Common myeloid progenitor, CD34-positive (primary cell): ENCODE results near the gene HELT.

ENCODE experiments used
- CTCF ChIA-PET: fragments of 350-600 bp; sonication (Branson Sonifier 250); formaldehyde crosslinking; loops from one replicate; lab custom pipeline; 2021; ENCODE audit warnings: antibody characterized with exemption; lab: Charles Lee
- POLR2A ChIA-PET: fragments of 350-600 bp; sonication (Branson Sonifier 250); formaldehyde crosslinking; loops from one replicate; lab custom pipeline; 2021; ENCODE audit warnings: antibody characterized with exemption; lab: Charles Lee
- DNase-seq, 3 donors: peaks; one replicate each; pipeline versions ENCODE4 v3.0.0 to v3.0.0-alpha.2; 2013
- H3K27ac ChIP-seq, 2 experiments: 1 replicate in 1 of 2; 2 replicates in 1 of 2; pipeline ENCODE4 v1.7.0; 2013; ENCODE audit warnings: inconsistent platforms in 2 of 2, low read length in 2 of 2, mild to moderate bottlenecking in 2 of 2, low read depth in 1 of 2, moderate library complexity in 1 of 2; ENCODE audit not compliant: severe bottlenecking in 2 of 2, insufficient read depth in 1 of 2, poor library complexity in 1 of 2
- H3K27me3 ChIP-seq, 5 experiments: replicated peaks in 2 of 5; 1 replicate in 3 of 5; 2 replicates in 2 of 5; pipeline versions ENCODE4 v1.6.1 to v1.7.0; 2013; ENCODE audit warnings: low read length in 4 of 5, mild to moderate bottlenecking in 2 of 5, moderate library complexity in 2 of 5, inconsistent platforms in 1 of 5; ENCODE audit not compliant: insufficient read depth in 5 of 5, control insufficient read depth in 4 of 5
- H3K36me3 ChIP-seq, 4 experiments: 1 replicate in 2 of 4; 2 replicates in 2 of 4; pipeline versions ENCODE4 v1.6.1 to v1.7.0; 2013; ENCODE audit warnings: low read length in 3 of 4, control low read depth in 1 of 4, mild to moderate bottlenecking in 1 of 4; ENCODE audit not compliant: control insufficient read depth in 4 of 4, insufficient read depth in 4 of 4
- H3K4me1 ChIP-seq, 4 experiments: 1 replicate in 3 of 4; 2 replicates in 1 of 4; pipeline versions ENCODE4 v1.6.1 to v1.7.1; 2013; ENCODE audit warnings: low read length in 3 of 4, mild to moderate bottlenecking in 3 of 4, control low read depth in 1 of 4, inconsistent platforms in 1 of 4, moderate library complexity in 1 of 4; ENCODE audit not compliant: control insufficient read depth in 4 of 4, insufficient read depth in 4 of 4; ENCODE audit errors: control extremely low read depth in 1 of 4
- H3K4me3 ChIP-seq, 7 experiments: 1 replicate in 4 of 7; 2 replicates in 3 of 7; pipeline versions ENCODE4 v1.5.1 to v1.7.0; 2013; ENCODE audit warnings: mild to moderate bottlenecking in 7 of 7, low read length in 6 of 7, moderate library complexity in 6 of 7, inconsistent platforms in 2 of 7, low read depth in 2 of 7, control low read depth in 1 of 7; ENCODE audit not compliant: insufficient read depth in 4 of 7, control insufficient read depth in 1 of 7; ENCODE audit errors: extremely low read depth in 1 of 7
- H3K9me3 ChIP-seq, 5 experiments: 1 replicate in 4 of 5; 2 replicates in 1 of 5; pipeline versions ENCODE4 v1.6.1 to v1.7.1; 2013; ENCODE audit warnings: low read length in 4 of 5, mild to moderate bottlenecking in 2 of 5, inconsistent platforms in 1 of 5, low read depth in 1 of 5, moderate library complexity in 1 of 5; ENCODE audit not compliant: control insufficient read depth in 4 of 5, insufficient read depth in 2 of 5; ENCODE audit errors: control extremely low read depth in 1 of 5
- WGBS: methylation state at CpG from one replicate; pipeline ENCODE4 v1.1.5; 2013; ENCODE audit not compliant: insufficient coverage; 5-methylcytosine and 5-hydroxymethylcytosine counted together

The HELT gene

GRCh38 chr4:184978211-184978610, 40.1 kb upstream of the HELT start:
- Histone ChIP-seq H3K4me3 (no peak overlapping the region), H3K36me3 (no peaks in the 10 kb centered on the region), H3K27me3 (peaks cover 0 to under 1% (median 0%) of the 10 kb centered on the region in 5 experiments), H3K27ac (no peak overlapping the region), H3K9me3 (no peaks in the 10 kb centered on the region), H3K4me1 (peaks cover 0 to 3% (median under 1%) of the 10 kb centered on the region in 4 experiments)
- 93% methylated on average over 5 of the region's 6 CpGs for WGBS
- POLR2A ChIA-PET: interaction anchor here (0.6 kb wide), 1 partner anchor 67 kb away, joined by 3 read pairs; no protein-coding TSS in a partner anchor
- CTCF ChIA-PET: interaction anchor here (1.2 kb wide), 1 partner anchor 237 kb away, joined by 4 read pairs; no protein-coding TSS in a partner anchor
- DNase-seq: no peak

- Histone ChIP-seq H3K27ac (no peak overlapping the region), H3K4me1 (peaks cover 0 to 13% (median 8%) of the 10 kb centered on the region in 4 experiments), H3K4me3 (no peak overlapping the region), H3K36me3 (no peaks in the 10 kb centered on the region), H3K27me3 (peaks cover 0 to 4% (median 0%) of the 10 kb centered on the region in 5 experiments), H3K9me3 (no peaks in the 10 kb centered on the region)
- WGBS: 88% methylated on average over 16 of the region's 18 CpGs
- DNase-seq: no peak
- POLR2A ChIA-PET: no interaction called here
- CTCF ChIA-PET: interaction anchor here (1.0 to 1.2 kb wide), 2 partner anchors 120 to 238 kb away, joined by 3 to 4 read pairs; no protein-coding TSS in a partner anchor
Measured at GRCh38 chr4:184979461-184980124, 38.7 kb upstream of the HELT start.

- H3K4me1 ChIP-seq: peaks cover 0 to 13% (median 8%) of the 10 kb centered on the region in 4 experiments
- no peak overlapping the region for H3K4me3 ChIP-seq
- H3K9me3 ChIP-seq: no peaks in the 10 kb centered on the region
- DNase-seq: no peak
- no peak overlapping the region for H3K27ac ChIP-seq
- peaks cover 0 to 4% (median 0%) of the 10 kb centered on the region in 5 experiments for H3K27me3 ChIP-seq
- WGBS: 100% methylated on average over 4 of the region's 6 CpGs
- ChIA-PET POLR2A (no interaction called here), CTCF (interaction anchor here (0.8 to 1.0 kb wide), 2 partner anchors 117 to 121 kb away, joined by 3 read pairs; no protein-coding TSS in a partner anchor)
- H3K36me3 ChIP-seq: no peaks in the 10 kb centered on the region
Measured at GRCh38 chr4:184980261-184980660, 38.0 kb upstream of the HELT start.

GRCh38 chr4:184983672-184984356, 34.5 kb upstream of the HELT start:
- 28% methylated on average over 15 of the region's 21 CpGs for WGBS
- POLR2A ChIA-PET: interaction anchor here (0.6 kb wide), 1 partner anchor 191 kb away, joined by 3 read pairs; no protein-coding TSS in a partner anchor
- DNase-seq: peak; percentile 57 to 63 (median 58)

GRCh38 chr4:184987493-184988031, 30.7 kb upstream of the HELT start:
- Histone ChIP-seq H3K4me3 (no peak overlapping the region), H3K36me3 (no peaks in the 10 kb centered on the region), H3K27me3 (peaks cover 0 to 7% (median 3%) of the 10 kb centered on the region in 5 experiments), H3K27ac (no peak overlapping the region), H3K9me3 (no peaks in the 10 kb centered on the region), H3K4me1 (peaks cover 0 to 13% (median 8%) of the 10 kb centered on the region in 4 experiments)
- POLR2A ChIA-PET: no interaction called here
- 85% methylated on average over 9 of the region's 13 CpGs for WGBS
- DNase-seq: no peak
- CTCF ChIA-PET: interaction anchor here (2.4 kb wide), 2 partner anchors 13 to 21 kb away, joined by 5 to 7 read pairs; no protein-coding TSS in a partner anchor

More at GRCh38 chr4:184983672-184984356, 34.5 kb upstream of the HELT start:
- no peaks in the 10 kb centered on the region for H3K9me3 ChIP-seq
- peaks cover 0 to 7% (median 0%) of the 10 kb centered on the region in 5 experiments for H3K27me3 ChIP-seq
- H3K4me3 ChIP-seq: peak overlapping the region in 4 of 7 experiments; percentile 19 to 54 (median 44)
- peaks cover 0 to 13% (median 8%) of the 10 kb centered on the region in 4 experiments for H3K4me1 ChIP-seq
- CTCF ChIA-PET: interaction anchor here (0.5 to 2.9 kb wide), 11 partner anchors 8 to 232 kb away, joined by 3 to 12 read pairs (median 3); no protein-coding TSS in a partner anchor
- no peak overlapping the region for H3K27ac ChIP-seq
- H3K36me3 ChIP-seq: no peaks in the 10 kb centered on the region

GRCh38 chr4:184988611-184989010, 29.7 kb upstream of the HELT start:
- no peaks in the 10 kb centered on the region for H3K9me3 ChIP-seq
- H3K27me3 ChIP-seq: peaks cover 0 to 5% (median 3%) of the 10 kb centered on the region in 5 experiments
- H3K4me3 ChIP-seq: no peak overlapping the region
- peaks cover 0 to 5% (median 5%) of the 10 kb centered on the region in 4 experiments for H3K4me1 ChIP-seq
- 96% methylated on average over 7 of the region's 8 CpGs for WGBS
- CTCF ChIA-PET: interaction anchor here (0.6 to 2.4 kb wide), 5 partner anchors 11 to 141 kb away, joined by 3 to 7 read pairs (median 4); no protein-coding TSS in a partner anchor
- POLR2A ChIA-PET: no interaction called here
- no peak for DNase-seq
- H3K36me3 ChIP-seq: no peaks in the 10 kb centered on the region
- no peak overlapping the region for H3K27ac ChIP-seq
